ENCODE results near the gene FGB.

FGB gene

DNA sequence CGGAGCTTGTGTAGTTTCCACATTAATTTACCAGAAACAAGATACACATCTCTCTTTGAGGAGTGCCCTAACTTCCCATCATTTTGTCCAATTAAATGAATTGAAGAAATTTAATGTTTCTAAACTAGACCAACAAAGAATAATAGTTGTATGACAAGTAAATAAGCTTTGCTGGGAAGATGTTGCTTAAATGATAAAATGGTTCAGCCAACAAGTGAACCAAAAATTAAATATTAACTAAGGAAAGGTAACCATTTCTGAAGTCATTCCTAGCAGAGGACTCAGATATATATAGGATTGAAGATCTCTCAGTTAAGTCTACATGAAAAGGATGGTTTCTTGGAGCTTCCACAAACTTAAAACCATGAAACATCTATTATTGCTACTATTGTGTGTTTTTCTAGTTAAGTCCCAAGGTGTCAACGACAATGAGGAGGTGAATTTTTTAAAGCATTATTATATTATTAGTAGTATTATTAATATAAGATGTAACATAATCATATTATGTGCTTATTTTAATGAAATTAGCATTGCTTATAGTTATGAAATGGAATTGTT lies at the start of gene FGB:
FGB (plus strand) TSS at position 315 of the 558 bp plus-strand sequence; CDS start at position 323, 8 bp downstream.
- DNase-seq = no peak

DNA sequence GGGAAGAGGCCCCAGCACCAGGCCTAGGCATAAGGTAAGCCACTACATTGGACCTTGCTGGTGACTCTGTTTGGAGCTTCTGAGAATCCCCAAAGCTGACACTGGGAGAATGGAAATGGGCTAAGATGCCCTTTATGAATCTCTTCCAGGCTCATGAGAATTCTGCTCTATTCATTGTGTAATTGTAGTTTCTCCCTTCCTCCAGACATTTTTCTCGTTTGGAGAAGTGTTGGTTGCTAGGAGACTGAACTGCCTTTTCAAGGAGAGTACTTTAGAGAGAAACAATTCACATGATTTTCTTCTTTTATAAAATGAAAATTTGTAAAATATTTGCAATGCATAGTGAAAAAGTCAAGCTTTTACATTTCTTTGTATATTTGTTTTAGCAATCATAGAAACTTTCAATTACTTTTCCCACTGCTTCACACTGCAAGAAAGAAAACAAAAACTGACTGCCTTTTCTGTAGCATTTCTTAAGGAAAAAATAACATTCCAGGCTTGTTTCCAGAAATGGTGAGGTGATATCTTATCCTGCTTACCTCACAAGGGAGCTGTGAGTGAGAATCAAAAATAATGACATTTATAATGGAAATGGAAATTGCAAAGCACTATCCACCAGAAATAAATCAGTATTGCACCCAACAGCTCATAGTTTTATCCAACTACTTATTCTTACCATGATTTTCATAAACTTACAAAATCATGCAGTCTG lies 46.3 kb upstream of the FGB start:
- DNase-seq = no peak

DNA sequence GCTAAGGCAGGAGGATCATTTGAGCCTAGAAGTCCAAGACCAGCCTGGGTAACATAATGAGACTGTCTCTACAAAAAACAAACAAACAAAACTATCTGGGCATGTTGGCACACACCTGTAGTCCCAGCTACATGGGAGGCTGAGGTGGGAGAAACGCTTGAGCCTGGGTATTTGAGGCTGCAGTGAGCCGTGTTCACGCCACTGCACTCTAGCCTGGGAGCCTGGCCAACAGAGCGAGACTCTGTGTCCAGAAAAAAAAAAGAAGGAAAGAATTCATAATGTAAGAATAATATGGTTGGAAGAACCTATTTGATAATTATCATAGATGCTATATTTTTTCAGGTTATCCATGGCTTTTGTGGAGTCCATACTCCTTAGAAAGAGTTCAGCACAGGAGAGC lies 45.2 kb upstream of the FGB start:
- no peak for DNase-seq

DNA sequence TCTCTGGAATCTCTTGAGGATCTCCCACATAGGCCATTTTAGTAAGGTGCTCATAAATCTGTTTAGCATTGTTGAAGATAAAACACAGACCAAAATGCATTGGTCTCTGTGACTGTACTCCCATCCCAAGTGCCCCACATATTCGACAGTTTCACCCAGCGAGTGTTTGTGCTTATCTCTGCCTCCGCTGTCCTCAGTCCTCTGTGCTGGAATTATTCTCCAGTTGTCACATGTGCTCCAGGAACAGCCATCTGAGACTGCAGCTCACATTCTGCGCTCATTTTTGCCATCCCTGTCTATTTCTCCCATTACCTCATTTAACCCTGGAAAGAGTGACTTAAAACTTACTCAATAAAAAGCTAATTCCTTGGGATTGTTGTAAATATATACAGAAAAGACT lies 43.6 kb upstream of the FGB start:
- no peak for DNase-seq

DNA sequence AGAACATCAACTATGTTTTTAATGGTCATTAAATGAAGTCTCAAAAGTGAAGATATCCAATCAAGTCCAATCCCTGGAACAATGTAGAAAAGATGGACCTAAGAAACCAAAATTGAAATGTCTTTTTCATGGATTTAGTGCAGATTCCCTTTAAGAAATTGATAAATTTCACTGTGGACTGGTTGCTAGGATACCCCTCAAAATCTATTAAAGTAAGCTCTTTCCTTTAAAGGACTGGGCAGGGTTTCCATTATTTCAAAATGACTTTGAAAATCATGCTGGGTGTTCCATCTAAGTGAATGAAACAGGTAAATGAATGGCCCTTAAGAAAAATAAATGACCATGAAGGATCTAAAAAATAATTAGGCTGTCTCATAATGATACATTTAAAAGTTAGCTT lies 41.2 kb upstream of the FGB start:
- DNase-seq = no peak

DNA sequence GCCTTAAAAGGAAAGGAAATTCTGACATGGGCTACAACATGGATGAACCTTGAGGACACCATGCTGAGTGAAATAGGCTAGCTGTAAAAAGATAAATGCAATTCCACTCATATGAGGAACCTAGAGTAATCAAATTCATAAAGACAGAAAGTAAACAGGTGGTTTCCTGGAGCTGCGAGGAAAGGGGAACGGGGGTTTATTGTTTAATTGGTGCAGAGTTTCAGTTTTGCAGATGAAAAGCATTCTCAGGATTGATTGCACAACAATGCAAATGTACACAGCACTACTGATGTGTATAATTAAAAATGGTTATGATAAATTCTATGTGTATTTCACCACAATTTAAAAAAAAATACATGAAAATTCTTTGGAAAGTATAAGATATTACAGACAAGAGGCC lies 36.7 kb upstream of the FGB start:
- no peak for DNase-seq

DNA sequence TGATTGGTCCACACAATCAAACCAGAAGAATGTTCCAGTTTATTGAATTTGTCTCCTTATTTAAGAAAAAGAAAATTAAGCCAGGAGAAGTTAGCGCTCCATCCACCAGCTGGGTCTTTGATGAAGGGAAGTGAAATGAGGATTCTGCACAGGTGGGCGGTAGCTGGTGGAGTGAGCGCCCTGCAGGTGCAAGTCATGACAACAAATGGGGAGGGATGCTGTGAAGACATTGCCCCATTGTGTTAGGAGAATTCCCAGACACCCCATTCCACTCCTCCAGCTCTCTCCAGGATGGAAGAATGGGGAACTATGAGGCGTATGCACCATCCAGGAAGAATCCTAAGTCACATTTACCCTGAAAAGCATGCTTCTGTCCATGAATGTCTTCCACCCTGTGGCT lies 35.5 kb upstream of the FGB start:
- DNase-seq = no peak

DNA sequence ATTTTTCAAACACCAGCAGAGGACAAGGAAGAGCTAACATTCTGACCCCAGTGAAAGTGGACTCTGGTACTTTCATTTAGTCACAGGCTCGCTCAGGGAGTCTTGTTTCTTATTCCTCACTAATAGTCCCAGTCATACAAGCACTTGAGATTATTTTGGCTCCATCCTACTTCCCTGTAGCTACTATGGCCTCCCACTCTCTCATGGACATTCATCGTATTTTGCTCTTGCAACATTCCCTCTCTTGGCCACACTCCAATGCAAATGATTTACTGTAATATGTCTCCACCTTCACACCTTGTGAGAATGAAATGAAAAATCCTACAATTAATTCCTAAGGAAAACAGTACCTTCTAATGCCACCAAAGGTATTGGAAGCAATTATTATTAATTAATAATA lies 33.9 kb upstream of the FGB start:
- no peak for DNase-seq

DNA sequence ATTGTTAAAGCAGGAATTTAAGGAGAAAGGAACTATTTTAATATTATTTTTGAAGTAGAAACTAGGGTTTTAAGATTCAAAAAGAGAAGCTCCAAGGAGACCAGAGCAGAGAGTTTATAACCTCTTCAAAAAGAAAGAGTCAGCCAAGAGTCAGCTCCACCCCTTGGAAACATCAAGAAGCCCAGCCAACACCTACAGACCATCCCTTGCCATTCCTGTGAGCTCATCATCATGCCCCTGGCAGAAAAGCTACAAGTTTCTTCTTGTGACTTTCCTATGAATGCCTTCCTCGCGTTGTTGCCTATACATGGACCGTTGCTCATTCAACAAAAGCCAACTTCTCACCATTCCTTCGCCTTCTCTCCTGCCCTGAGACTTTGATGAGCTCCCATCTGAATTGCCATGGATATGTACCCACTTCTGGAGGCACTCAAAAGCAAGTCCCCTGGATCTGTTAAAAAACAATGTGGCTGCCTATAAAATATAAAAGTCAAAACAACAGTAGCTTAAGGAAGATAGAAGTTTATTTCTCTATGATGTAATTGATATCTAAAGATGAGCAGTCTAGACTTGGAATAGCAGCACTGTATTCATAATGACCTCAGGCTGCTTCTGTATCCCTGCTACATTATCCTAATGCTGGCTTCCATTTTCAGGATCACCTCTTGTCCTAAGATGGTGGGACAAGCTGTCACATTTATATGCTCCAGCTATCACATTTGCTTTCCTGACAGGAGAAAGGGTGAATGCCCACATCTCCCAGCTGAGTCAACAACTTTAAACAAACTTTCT lies 32.9 kb upstream of the FGB start:
- no peak for DNase-seq

DNA sequence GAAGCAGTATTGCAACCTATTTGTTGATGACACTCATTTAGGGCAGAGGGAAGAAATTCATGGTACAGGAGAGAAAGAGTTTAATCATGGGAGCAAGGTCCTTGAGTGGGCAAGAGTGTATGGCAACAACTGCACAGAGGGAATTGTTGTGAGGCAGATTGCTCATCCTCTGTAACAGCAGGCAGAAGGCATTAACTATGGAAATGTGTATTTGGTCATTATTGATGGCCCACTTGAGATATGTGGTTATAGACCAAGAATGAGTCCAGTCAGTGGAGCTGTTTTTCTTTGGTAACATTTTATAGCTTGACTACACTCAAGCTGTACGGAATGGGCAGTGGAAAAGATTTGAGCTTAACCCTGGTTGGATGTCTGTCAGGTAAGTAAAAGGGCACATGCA lies 28.5 kb upstream of the FGB start:
- no peak for DNase-seq

DNA sequence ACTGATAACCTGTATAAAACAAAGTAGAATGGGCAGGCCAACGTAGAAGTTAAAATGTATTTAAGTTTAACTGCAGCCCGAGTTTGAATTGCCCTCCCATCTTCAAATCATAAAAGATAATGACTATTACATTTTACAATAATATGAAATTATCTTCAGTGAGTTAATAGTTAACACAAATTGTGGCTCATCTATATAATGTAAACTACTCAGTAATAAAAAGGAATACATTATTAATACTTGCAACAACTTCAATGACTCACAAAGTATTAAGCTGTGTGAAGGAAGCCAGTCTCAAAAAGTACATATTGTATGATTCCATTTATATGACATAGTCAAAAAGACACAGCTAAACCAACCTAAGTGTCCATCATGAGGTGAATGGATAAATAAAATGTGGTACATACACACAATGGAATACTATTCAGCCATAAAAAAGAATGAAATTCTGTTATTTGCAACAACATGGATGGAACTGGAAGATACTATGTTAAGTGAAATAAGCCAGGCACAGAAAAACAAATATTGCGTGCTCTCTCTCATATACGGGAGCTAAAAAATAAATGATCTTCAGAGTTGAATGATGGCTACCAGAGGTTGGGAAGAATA lies 20.4 kb upstream of the FGB start:
- DNase-seq = no peak

DNA sequence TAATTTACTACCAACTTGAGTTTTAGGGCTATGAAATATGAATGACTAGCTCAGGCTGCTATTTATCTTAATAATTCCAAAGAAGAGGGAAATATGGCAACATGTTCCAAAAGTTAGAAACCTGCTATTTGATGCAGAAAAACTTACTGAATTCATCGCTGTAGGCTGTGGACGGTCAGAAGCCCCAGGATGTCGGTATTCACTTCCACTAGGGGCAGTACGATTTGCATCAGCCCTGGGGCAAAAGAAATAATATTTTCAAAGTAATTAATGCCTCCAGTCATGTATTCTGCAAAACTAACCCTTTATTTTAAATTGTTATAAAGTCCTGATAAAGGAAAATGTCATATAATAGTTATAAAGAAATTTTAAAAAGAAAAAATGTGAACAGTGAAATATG lies 17.1 kb upstream of the FGB start:
- no peak for DNase-seq

DNA sequence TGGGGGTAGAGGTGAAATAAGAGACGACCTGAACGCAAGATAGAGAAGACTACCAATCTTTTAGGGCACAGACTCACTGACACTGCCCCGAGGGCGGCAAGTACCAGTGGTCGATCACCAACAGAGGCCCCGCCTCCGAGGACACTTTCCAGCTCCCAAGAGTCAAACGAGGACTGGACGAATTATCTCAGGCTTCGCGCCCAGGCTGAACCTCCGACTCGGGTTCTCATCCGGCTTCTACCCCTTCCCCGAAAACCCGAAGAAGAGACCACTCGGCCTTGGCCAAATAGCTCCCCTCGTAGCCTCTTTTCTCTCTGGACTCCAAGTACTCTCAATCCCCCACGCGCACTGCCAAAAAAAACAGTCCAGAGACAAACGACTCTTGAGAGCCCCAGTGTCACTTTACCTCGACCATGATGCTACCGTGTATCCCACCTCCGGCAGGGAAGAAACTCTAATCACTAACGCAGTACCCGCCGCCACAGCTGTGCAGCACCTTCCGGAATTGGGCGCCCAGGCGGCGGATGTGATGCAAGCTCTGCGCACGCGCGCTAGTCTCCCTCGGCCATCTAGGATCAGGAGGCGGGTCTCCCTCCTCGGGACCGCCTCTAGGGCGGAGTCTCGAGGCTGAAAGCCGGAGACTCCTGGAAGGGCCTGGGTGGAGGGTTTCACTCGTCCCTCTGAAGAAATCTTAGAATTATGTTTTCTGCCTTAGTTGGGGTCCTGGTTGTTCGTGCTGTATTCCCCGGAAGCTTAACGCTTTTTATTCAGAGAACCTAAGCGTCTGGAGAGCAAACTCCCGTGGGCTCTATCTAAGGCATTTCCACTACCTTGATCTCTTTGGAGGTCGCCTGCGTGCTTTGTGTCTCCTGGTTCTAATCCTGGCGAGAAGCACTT lies 12.7 kb upstream of the FGB start, which contains the start of gene PLRG1:
PLRG1 (minus strand) TSS at position 507 of the 897 bp plus-strand sequence; CDS start at position 415, 92 bp downstream.
- peak; percentile 15 for DNase-seq

DNA sequence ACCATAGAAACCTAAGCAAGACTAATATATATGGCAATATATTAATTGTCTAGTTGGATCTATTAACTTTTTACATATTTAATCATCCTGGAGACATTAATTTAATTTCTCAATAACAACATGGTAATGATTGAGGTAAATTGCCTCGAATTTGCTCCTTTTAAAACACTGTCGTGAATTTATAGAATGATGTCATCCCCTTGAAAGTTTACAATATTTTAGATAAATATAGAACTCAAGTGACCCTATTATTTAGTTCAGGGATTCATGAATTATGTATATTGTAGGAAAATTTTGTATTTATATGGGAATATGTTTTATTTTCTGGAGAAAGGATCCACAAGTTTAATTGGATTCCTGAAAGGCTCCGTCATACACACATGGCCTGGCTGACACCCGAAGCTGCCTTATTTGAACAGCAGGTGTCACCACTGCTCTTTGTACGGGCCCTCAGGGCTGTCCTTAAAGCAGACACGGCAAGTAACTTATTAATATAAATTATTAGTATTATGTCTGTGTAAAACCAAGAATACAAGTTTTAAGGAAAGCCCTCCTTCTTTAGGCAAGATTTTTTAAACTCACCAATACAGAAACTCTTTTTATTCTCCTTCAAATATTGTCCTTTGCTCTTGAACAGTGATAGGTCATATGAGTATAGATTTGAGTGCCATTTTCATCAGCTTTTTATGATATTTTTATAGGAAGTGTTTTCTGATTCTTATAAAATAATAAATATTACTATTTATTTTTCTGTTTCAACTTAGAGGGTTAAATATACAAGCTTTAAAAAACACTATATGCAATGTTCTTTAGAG lies 10.7 kb upstream of the FGB start:
- no peak for DNase-seq

DNA sequence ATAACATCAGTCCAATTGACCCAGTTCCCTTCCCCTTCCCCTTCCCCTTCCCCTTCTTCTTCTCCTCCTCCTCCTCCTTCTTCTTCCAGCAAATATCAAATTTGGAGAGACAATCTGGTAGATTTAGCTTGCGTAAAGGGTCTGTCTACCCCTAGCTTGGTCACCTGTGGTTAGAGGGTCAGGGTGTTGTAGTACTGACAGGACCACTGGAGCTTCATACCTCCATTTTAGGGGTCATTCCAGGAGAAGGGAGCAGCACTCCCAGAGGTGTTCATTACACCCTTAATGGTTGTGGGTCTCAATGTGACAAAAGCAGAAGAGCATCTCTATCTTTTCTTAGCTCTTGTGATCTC lies 3.7 kb upstream of the FGB start:
- DNase-seq = no peak

DNA sequence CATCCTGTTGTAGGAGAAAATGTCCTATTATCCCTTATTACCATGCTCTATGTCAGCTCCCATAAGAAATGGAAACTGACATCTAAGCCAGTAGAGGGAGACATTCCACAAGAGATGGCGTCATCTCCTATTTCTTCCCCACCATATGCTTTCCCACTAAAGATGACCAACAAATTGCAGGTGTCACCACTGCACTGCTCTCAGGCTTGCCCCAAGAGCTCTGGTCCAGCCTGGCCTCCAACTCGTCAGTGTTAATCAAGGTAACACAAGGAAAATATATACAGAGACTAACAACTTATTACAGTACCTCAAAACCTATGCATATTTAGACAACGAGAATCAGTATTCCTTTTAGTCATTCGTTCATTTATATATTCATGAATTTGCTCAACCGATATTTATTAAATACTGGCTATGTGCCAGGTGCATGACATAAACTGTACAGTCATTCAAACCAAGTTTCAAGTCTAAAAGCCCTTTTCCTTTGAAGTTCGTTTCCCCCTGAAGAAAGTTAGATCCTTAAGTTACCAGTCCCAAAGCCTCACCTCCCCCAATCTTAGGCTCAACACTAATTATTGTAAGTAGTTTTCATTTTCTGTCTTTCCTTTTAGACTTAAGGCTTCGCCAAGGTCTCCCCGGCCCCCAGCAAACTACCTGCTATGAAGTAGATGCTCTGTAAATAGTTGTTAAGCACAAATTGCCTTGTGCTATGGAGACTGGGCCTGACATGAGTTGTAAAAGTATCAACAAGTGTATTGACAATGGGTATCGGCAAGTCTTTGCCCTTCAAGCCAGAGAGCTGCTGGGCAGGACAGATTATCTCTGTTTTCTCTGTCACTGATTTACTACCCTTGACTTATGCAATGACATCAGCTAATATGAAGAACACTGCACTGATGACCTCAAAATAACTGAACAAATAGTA lies 3.1 kb upstream of the FGB start:
- DNase-seq = no peak

DNA sequence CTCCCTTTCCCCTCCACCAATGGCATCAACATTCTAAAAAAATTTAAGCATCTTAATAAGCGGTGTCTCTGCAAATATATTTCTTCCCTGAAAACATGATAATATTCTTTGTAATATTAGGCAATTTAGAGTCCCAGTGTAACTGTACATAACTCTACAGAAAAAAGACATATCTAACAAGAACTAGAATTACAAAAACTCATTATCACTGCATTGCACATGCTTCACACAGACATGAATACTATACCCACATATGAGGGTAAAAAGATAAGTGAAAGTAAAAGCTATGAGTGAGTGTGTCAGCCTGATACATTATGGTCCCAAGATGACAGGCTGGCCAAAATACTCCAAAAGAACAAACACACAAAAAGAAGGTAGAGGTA lies 2.4 kb upstream of the FGB start:
- no peak for DNase-seq

DNA sequence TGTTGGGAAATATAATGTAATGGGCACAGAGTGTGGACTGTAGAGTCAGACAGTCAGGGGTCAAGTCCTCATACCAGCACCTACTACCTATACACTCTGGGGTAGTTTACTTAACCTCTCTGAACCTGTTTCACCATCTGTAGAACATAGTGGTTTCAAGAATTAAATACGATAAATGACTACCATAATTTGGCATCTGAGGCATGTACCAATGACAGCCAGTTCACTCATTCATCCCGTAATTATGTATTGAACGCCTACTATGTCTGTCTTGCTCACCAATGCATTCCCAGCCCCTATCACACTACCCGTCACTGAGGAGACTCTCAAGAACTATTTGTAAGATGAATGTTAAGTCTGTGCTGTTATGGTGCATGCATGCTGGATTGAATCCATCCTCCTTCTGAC lies 2.0 kb upstream of the FGB start:
- DNase-seq = no peak

DNA sequence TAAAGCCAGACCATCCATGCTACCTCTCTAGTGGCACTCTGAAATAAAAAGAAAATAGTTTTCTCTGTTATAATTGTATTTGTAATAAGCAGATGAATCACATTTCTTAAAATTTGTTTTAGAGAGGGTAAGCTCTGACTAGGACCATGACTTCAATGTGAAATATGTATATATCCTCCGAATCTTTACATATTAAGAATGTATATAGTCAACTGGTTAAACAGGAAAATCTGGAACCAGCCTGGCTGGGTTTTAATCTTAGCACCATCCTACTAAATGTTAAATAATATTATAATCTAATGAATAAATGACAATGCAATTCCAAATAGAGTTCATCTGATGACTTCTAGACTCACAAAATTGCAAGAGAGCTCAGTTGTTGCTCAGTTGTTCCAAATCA lies 1.5 kb downstream of the FGB start:
- no peak for DNase-seq

DNA sequence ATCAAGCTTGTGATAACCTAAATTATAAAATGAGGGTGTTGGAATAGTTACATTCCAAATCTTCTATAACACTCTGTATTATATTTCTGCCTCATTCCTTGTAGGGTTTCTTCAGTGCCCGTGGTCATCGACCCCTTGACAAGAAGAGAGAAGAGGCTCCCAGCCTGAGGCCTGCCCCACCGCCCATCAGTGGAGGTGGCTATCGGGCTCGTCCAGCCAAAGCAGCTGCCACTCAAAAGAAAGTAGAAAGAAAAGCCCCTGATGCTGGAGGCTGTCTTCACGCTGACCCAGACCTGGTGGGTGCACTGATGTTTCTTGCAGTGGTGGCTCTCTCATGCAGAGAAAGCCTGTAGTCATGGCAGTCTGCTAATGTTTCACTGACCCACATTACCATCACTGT lies 2.9 kb downstream of the FGB start:
- no peak for DNase-seq
